SKM-1 treated with dmso at 0.1 percent for 144 hours (cell line): Measurements from ENCODE around the gene AHI1.
"Not testable (repeated sequence)": the region's sequence is repeated elsewhere in the genome, so short reads cannot be mapped to it uniquely, and the experiment has no call there.

Source experiments
- DNase-seq: peaks from one replicate; lab custom pipeline; 2025; ENCODE audit not compliant: unreplicated experiment; lab: John Stamatoyannopoulos, UW

The AHI1 gene

DNA sequence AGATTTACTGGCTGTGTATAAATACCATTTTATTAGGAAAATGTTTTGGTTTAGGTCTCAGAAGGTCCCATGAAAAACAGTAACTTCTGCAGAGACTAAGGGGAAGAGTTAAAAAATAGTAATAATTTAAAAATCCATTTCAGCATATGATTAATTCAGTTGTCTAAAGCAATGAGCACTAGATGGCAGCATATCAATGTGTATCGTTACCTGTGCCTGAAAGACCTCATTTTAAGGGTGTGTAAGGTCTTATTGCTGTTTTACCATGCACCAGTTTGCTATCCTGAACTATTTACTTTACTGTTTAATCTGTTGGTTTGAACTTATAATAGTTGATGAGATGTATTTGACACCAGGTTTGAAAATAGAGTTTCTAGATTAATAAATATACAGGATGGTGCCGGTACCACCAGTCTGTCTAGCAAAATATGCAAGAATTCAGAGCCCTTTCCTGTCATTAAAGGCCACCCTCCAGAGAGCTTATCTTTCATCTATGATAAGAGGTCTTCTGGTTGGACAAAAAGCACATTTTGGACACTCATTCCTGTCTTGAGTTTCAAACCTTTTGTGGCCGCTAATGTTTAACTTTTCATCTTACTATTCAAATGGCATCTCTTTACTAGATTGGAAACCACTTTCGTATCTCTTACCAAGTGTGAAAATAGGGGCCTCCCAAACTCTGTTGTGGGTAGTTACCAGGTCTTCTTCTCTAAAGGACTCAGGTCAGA, 8.9 kb upstream of the AHI1 start:
- DNase-seq, result no peak

DNA sequence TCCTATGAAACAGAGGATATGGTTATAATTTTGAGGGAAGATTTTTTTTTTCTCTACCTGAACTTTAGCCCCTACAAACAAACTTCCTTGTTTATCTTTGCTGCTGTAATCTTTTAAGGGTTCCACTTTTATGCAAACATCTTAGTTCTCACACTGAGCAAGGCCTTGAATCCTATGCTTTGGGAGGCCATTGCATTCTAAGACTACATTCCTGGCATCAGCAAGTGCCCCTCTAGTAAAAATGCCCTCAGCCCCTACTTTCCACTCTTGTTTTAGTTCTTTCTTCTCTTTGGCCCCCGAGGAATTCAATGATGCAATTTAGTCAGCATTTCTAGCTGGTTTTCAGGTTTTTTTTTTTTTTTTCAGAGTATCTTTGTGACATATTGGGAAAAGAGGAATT, 8.1 kb upstream of the AHI1 start:
- DNase-seq, result no peak

DNA sequence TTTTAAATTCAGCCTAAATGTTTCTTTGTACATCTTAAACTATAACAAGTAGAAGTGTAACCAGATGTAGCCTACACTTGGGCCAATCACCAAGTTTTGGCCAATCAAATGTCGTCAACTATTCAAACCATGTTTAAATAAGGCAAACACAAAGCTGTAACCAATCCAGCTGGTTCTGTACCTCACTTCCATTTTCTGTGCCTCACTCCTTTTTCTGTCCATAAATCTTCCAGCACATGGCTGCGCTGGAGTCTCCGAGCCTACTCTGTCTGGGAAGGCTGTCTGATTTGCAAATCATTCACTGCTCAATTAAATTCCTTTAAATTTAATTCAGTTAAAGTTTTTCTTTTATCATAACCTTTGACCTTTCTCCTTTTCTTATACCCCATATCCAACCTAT, 7.7 kb upstream of the AHI1 start:
- DNase-seq, result no peak

DNA sequence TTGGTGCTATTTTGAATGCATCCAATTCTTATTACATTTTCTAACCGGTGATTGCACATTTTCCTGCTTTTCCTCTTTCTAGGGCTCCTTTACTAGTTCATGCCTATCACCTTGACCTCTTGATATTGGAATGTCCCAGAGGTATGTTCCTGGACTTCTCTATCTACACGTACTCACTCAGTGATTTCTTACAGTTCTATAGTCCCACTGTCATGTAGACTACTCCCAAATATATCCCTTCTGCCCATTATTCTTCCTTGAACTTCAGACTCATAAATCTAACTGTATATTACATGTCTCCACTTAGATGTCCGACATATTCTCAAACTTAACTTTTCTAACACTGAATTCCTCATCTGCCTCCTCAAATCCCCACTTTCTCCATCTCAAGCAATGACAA, 7.2 kb upstream of the AHI1 start:
- DNase-seq, result no peak

DNA sequence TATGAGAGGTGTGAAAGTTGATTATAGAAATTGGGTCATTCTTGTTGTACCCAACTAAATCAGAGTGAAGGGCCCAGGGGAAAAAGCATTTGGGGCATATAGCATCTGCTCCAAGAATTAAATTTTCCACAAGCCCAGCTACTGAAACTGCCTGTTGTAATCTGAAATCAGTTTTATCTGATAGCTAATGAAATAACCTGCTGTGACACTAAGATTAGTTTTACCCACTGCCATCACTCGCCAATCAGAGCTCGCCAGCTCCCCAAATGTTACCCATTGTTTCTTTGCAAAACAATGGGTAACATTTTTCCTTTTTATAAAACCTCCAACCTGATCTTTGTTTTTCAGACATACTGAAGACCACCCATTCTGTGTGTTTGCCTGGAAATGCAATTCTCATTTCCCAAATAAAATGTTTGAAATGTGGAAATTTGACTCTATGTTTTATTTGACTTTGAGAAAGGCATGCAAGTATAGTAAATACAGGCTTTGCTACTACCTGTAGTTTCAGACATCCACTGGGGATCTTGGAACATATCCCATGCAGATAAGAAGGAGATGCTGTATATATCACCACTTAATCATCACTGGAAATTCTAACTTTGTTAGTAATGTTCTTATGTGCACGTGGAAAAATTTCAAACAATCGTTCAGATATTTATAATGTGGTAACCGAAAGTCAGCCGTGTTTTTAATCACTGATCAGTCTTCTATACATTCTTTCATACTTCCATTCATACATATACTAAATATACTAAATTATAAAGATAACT, 6.3 kb upstream of the AHI1 start:
- no peak for DNase-seq

DNA sequence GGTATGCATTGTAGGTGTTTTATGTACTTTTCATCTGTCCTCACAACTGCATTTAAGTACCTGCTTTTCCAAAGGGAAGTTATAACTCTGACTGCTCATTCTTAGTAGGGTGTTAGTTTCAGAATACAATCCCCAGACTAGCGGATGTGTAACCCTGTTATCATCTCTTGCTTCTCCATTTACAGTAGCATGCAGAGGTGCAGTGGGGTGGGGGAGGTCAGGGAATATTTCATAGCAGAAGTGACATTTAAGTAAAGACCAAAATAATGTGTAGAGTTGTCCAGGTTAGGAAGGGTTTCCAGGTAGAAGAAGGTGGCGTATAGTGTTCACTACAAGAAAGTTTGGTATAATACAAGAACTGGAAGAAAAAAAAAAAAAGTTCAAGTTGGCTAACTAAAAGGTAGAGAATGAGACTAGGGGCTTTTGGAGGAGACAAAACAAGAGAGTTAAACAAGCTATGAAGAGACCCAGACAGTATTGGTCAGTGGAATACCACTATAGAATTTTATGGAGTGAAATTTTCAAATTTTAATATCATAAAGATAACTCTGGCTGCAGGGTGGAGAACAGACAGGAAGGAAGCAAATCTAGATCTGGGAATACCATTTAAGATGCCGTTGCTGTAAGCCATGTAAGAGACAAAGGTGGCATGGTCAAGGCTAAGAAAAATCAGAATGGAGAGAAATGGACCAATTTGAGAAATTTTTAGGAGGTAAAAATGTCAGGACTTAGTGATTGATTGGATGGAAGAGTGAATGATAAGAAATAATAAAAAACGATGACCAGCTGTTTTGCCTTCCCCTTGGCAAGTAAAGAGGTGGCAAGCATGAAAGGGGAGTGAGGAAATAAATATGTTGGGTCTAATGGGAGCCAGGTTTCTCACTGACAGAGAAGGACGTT, 2.2 kb upstream of the AHI1 start:
- DNase-seq, result no peak

DNA sequence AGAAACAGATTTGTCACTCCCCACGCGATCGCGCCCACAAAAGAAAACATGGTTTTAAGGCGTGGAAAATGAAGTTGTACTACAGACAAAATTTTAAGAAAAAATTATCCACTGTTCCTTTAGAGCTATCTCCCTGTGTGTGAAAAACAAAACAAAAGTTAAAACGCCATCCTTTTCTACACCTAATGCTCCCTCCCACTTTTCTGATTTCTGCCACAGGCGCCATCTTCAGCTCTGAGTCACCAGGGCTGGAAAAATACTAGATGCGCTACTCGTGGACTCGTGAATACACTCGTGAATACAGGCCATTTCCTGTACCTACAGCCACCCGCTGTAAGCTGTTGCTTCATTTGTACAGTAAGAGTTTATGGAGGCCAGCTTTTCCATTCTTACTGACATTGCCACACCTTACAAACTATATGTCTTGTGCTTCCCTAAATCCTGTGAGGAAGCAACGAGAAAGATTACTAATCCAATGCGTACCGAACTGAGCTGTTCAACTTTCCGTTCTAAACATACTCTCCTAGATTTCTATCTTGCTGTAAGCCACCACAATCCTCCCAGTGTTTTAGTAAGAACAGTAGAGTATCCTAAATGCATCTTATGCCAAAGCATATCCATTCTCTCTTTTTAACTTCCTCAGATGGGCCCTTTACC, 773 bp upstream of the AHI1 start:
- peak; percentile 50 for DNase-seq

DNA sequence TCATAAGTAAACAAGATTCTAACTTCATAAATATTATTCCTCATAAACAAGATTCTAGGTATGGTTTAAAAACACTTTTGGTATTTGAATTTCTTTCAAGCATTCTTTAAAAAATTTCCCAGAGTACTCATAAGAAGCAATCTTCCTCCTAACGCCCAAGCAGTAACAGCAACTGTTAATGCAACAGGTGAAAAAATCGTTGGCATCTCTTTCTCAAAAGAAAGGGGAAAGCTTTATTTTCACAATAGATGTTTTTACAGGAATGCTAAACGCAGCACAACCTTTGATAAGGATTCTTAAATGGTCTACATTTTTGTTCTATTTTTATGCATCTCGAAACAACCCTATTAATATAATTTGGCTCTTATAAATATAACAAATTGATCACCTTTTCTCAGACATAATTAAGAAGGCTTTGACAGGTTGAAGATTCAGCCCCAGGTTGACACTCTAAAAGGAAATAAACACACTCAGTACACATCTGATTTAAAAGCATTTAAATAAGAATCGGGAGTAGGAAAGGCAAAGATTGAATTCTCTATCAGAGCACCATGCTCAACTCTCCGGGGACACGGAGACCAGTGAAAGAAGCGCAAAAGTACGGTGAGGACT, 634 bp downstream of the AHI1 start:
- DNase-seq, result no peak

DNA sequence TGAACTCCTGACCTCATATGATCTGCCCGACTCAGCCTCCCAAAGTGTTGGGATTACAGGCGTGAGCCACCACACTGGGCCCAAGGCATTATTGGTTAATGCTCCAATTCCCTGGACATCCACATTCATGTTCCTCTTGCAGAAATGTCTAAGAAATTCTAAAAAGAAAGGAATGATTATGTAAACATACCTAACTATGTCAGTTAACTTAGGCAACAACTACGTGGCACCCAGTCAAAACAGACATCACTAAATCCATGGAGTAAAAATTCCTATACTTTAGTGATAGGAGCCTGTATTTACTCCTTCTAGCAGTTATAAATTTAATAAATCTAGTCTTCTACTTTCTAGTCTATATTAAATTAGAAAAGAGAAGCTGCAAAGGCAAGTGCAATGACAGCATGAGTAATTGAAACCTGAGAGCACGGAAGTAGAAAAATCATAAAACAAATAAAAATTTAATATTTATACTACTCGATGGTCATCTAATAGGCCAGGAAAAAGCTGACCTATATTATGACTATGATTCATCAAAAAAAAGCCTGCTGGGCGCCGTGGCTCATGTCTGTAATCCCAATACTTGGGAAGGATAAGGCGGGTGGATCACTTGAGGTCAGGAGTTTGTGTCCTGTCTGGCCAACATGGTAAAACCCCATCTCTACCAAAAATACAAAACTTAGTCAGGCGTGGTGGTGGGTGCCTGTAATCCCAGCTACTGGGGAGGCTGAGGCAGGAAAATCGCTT, 4.2 kb downstream of the AHI1 start:
- DNase-seq, result no peak

DNA sequence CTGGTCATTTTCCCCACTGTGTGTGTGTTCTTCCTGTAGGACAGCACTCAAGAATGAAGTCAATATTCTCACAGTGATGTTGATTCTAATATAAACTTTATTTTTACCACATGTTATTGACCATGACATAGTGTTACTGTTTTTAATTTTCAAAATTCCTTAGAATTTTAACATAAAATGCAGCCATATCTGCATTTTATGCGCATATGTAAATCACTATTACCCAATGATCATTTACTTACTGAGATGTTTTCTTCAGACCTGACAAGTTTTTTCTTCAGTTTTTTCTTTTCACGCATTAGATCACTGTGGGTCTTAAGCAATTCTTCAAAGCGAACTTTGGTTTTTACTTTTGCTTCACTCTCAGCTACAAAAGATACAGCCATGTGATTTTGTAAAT, 7.2 kb downstream of the AHI1 start:
- DNase-seq, result no peak

DNA sequence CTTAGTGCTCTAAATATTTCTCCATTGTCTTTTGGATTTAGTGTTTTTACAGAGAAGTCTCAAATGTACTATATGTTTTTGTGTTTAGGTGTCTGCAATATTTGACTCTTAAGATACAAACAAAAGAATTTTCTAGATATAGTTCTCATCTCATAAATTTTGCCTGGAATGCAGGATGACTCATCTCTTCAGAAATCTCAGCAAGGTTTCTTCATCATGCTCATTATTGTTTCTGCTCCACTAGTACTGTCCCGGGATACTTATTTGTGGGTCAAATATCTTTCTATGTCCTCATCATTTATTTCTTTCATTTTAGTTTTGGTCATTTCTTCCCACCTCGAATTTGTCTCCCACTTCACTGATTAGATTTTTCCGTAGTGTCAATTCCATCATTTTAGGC, 9.5 kb downstream of the AHI1 start:
- DNase-seq, result no peak

DNA sequence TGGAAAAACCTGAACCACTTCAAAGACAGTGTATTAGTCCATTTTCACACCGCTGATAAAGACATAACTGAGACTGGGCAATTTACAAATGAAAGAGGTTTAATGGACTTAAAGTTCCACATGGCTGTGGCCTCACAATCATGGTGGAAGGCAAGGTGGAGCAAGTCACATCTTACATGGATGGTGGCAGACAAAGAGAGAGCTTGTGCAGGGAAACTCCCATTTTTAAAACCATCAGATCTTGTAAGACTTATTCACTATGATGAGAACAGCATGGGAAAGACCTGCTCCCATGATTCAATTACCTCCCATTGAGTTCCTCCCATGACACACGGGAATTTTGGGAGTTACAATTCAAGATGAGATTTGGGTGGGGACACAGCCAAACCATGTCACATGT, 13.6 kb downstream of the AHI1 start:
- not testable (repeated sequence) for DNase-seq

DNA sequence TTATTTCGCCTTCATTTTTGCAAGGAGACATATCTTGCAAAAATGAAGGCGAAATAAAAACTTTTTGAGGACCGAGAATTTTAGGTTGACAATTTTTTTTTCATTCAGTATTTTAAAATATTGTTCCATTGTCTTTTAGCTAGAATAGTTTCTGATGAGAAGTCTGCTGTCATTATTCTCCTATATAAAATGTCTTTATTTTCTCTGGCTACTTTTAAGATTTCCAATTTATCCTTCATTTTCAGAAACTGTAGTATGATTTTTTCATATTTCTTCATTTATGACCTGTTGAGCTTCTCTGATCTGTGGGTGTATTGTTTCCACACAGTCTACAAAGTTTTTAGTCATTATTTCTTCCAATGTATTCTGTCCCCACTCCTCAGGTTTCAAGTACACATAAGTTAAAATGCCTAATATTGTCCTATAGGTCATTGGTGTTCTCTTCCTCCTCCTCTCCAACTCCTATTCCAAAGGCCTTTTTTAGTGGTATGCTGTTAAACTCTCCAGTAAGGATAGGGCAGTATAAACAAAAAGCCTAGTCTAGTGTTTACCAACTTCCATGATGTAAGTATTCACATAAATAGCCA, 15.7 kb downstream of the AHI1 start:
- DNase-seq, result peak; percentile 27

DNA sequence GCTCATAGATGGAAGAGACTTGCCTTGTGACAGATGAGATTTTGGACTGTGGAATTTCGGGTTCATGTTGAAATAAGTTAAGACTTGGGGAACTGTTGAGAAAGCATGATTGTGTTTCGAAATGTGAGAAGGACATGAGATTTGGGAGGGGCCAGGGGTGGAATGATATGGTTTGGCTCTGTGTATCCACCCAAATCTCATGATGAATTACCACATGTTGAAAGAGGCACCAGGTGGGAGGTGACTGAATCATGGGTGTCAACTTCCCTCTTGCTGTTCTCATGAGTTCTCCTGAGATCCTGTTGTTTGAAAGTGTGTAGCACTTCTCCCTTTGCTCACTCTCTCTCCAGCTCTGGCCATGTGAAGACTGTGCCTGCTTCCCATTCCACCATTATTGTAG, 17.9 kb downstream of the AHI1 start:
- no peak for DNase-seq

DNA sequence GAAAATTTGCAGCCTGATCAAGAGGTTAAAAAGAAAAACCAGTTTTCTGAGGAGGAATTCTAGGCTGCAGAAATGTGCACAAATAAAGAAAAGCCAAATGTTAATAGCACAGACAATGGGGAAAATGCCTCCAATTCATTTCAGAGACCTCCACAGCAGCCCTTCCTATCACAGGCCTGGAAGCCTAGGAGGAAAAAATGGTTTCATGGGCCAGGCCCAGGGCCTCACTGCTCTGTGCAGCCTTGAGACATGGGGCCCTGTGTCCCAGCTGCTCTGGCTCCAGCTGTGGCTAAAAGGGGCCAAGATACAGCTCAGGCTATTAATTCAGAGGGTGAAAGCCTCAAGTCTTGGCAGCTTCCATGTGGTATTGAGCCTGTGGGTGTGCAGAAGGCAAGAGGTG, 18.9 kb downstream of the AHI1 start:
- DNase-seq, result no peak

DNA sequence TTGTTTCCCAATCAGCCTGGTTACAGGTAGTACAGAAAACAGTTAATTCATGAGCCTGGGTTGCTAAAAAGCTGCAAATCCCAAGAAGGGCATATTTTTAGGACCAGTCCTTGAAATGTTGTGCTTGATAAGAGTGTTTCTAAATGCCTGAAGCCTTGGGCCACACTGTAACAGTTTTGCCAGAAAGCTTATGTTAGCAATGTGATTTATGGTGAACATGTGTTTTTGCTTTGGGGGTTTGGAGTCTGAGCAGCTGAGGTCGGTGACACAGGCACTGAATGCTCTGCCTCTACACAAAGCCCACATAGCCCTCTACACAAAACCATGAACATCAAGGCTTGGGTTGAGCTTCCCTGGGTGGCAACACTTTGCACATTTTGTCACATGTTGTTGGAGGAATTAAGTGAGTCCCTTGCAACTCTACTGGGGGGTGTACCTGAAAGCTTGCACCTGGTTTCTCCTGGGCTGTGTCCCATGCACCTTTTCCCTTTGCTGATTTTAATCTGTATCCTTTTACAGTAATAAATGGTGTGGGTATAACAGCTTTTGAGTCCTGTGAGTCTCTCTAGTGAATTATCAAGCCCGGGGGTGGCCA, 22.2 kb downstream of the AHI1 start:
- DNase-seq, result no peak

DNA sequence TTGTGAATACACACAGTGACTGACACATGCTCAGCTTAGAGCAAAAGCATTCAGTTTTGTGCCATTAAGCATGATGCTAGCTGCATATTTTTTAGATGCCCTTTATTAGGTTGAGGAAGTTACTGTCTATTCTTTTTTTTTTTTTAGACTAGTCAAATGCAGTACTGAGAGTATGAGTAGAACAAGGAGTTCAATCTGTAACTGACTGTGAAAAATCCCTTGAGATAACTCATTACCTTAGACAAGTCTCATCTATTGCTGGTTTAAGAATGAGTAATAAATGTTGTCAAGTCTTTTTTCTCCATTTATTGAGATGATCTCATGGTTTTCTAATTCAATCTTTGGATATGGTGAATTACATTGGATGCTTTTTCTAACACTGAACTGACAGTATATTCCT, 23.2 kb downstream of the AHI1 start:
- no peak for DNase-seq

DNA sequence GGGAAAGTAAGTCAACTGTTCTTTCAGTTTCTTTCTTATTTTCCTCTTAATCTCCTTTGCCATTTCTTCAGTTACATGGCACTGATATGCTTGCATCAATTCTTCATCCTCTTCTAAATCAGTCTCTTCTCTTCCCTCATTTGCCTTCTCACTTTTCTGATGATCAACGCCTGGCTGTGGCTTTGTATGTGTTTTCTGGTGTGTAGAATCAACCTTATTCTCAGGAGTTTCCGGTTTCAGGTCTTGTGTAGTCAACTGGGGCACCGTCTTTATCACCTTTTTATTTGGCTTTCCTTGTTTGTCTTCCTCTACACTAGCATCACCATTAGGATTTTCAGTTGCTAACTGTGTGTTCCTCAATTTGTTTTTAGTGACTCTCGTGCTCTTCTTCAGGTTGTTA, 31.6 kb downstream of the AHI1 start:
- DNase-seq, result no peak

DNA sequence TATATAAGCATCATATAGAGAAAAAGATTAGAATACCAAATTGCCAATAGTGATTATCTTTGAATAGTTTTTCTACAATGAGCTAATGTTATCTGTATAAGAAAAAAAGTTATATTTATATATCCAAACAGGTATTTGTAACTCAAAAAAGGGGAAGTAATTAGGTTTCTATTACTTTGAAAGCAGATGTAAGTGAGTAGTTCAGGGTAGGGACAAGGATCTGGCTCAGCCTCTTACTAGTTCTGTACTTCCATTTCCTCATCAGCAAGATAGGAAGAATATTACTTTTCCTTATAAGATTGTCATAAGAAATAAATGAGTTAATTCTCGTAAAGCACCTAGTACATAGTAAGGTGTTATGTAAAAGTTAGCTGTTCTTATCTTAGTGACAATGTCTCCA, 32.2 kb downstream of the AHI1 start:
- DNase-seq, result no peak
